ENCODE results near the gene SLCO2B1. TPM values are rescaled to one million over a fixed set of nuclear protein-coding genes. Genes with fewer than 3 reads are reported as not detected.

SLCO2B1 gene
- total RNA-seq, 1 experiment from 2014 or later, result 0.73 TPM

DNA sequence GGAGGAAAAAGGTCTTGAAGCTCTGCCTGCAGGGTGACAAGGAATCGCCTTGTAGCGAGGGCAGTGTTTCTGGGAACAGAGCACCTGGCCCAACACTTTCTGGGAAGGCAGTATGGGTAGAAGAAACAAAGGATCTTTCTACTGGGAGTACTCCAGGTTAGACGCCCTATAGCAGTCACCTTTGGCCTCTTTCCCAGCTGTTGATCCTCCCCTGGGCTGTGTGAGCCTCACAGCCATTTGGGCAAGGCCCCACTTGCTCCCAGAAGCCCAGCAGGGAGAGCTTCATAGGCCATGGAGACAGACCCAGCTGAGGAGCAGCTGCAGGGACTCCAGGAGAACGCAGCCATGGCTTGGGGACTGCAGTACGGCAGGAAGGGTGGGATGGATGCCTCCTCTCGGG is 1.2 kb downstream of the SLCO2B1 start:
- H3K27ac ChIP-seq, result no peak overlapping the region
- no peaks in the 10 kb centered on the region for H3K36me3 ChIP-seq
- H3K4me3 ChIP-seq, result no peak overlapping the region
- no peaks in the 10 kb centered on the region for H3K27me3 ChIP-seq
- peaks cover 54% of the 10 kb centered on the region for H3K4me1 ChIP-seq
- no peaks in the 10 kb centered on the region for H3K9me3 ChIP-seq (replicated peaks)
- peak; percentile 37 to 60 for DNase-seq

DNA sequence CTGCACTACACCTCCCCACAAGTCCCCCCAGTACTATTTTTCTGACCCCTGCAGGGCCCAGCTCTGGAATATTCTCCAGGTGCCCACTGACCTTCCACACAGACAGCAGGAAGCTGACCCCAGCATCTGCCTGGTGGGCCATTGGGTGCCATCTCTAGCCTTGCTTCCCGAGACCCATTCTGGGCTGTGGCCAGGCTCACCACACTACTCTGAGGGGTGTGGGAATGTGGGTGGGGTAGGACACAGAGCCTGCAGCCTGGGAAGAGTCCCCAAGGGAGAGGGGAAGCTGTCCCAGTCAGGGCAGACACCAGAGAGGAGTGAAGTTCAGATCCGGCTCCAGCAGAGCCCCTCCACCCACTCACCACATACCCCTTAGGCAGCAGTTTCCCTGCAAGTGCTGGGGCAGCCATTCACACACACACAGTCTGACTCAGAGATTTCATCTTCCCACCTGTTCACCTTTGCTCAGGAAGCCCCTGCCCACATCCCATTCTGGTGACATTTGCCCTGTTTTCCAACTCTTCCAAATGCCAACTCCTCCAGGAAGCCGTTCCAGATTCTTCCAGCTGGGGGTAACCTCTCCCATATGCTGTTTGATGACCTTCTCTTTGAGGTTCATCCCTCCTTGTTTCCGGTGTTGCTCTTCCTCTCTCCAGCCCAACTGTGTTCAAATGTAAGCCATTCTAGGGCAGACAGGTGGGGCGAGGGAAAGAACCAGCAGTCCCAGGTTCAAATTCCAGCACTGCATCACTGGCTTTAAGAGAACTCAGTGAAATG is 1.9 kb downstream of the SLCO2B1 start:
- H3K4me3 ChIP-seq, result no peak overlapping the region
- DNase-seq, result no peak
- H3K27ac ChIP-seq, result no peak overlapping the region
- no peaks in the 10 kb centered on the region for H3K9me3 ChIP-seq (replicated peaks)
- peaks cover 54% of the 10 kb centered on the region for H3K4me1 ChIP-seq
- H3K36me3 ChIP-seq, result no peaks in the 10 kb centered on the region
- no peaks in the 10 kb centered on the region for H3K27me3 ChIP-seq

DNA sequence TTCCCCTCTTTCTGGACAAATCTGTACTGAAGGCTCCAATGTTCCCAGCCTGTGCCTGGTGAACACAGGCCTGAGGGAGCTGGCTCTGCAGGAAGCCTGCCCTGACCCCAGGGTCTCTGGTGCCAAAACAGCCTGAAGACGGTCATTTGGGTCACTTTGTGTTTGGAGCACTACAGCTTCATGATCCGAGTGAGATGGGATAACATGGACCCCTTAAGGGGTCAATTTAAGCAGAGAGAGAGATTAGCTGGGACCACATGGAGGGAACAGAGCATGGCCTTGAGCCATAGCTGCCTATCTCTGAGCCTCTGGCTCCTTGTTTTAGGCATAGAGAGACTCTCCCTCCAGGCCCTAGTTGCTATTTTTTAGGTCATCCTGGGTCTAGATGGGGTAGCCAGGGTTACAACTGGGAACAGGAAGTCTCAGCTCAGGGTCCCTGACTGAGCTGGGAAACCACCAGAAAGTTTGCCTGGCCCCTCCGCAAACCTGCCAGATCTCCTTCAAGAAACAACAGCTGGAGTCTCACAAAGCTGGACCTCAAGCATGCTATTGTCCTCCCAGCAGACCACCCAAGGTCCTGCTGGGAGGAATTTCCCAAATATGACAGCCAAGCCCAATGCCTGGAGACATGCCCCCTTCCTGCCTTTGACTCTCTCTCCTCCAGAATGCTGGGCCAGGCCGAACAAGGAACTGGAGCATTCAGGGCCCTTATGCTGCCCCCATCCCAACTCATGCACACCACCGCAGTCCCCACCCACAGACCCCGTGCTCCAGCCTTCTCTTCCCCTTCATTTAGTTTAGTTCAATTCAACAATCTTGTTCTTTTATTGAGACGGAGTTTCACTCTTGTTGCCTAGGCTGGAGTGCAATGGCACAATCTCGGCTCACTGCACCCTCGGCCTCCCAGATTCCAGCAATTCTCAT is 4.0 kb downstream of the SLCO2B1 start:
- Histone ChIP-seq H3K9me3 (replicated peaks) (no peaks in the 10 kb centered on the region), H3K4me3 (no peak overlapping the region), H3K36me3 (no peaks in the 10 kb centered on the region), H3K4me1 (peaks cover 54% of the 10 kb centered on the region), H3K27ac (peak overlapping the region; percentile 95), H3K27me3 (no peaks in the 10 kb centered on the region)
- peak; percentile 88 to 93 for DNase-seq

DNA sequence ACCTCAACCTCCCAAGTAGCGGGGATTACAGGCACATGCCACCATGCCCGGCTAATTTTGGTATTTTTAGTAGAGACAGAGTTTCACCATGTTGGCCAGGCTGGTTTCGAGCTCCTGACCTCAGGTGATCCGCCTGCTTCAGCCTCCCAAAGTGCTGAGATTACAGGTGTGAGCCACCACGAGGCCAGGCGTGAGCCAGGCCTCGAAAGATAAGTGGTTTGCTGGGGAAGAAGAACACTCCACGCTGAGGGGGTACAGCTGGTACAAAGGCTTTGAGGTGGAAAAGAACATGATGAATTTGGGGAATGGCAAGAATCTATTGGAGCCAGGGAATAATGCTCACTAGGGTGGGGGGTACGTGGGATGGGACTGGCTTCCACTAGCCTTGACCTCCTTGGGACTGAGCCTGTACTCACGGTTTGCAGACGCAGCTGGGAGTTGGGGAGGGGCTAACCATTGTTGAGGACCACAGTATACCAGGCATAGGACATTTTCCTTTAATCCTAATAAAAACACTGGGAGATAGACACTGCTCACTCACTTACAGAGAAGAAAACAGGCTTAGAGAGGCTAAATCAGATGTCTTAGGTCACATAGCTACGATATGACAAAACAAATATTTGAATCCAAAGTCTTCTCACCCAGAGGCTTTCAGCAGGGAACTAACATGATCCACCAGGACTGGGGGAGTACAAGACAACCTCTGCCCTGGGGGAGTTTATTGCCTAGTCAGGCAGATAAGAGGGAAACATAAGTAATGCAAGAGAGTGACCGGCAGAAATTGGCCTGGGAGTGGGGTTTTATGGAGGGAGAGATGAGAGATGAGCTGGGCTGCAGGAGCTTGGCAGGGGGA is 4.9 kb downstream of the SLCO2B1 start:
- Histone ChIP-seq H3K27ac (peak overlapping the region; percentile 95), H3K4me3 (no peak overlapping the region), H3K27me3 (no peaks in the 10 kb centered on the region), H3K36me3 (no peaks in the 10 kb centered on the region), H3K4me1 (peaks cover 54% of the 10 kb centered on the region), H3K9me3 (replicated peaks) (no peaks in the 10 kb centered on the region)
- DNase-seq, result peak; percentile 52 to 54

DNA sequence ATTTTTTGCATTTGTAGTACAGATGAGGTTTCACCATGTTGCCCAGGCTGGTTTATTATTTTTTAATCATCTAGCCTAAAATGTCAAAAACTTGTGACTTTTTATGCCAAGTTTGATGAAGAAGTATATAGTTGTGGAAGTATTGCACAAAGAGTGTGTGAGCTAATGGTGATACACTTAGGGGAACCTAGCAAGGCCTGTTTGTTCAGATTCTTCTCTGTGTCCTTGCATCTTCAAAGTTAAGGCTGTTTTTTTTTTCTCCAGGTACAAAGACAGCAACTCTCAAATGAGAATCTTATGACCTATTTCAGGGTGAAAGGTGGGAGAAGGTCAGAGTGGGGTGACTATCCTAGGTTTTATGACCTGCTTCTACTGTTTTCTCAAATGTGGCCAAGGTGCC is 7.3 kb downstream of the SLCO2B1 start:
- DNase-seq, result no peak

DNA sequence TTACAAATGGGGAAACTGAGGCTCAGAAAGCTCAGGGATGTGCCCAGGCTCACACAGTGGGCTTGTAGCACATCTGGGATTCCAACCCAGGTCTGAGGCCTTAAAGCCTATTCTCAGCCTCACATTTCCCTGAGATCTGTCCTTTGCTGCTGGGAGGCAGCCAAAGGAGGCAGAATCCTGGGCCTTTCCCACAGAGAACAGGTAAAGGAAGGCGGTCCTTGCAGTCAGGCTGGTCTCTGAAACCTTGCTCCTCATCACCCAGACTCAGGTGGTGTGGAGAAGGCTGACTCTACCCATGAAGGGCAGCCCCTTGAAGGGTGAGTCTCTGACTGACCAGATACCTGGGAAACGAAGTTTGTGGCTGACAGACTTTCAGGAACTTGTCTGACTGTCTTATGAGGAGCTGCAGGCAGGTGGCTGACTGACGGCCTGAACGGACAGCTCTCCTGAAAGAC is 7.8 kb downstream of the SLCO2B1 start:
- Histone ChIP-seq H3K36me3 (no peaks in the 10 kb centered on the region), H3K4me1 (peaks cover 34% of the 10 kb centered on the region), H3K4me3 (no peak overlapping the region), H3K9me3 (replicated peaks) (no peaks in the 10 kb centered on the region), H3K27ac (no peak overlapping the region), H3K27me3 (no peaks in the 10 kb centered on the region)
- no peak for DNase-seq

More for the DNA sequence above, 7.3 kb downstream of the SLCO2B1 start:
- Histone ChIP-seq H3K4me1 (peaks cover 32% of the 10 kb centered on the region), H3K27ac (no peak overlapping the region), H3K9me3 (replicated peaks) (no peaks in the 10 kb centered on the region), H3K27me3 (no peaks in the 10 kb centered on the region), H3K36me3 (no peaks in the 10 kb centered on the region), H3K4me3 (no peak overlapping the region)

DNA sequence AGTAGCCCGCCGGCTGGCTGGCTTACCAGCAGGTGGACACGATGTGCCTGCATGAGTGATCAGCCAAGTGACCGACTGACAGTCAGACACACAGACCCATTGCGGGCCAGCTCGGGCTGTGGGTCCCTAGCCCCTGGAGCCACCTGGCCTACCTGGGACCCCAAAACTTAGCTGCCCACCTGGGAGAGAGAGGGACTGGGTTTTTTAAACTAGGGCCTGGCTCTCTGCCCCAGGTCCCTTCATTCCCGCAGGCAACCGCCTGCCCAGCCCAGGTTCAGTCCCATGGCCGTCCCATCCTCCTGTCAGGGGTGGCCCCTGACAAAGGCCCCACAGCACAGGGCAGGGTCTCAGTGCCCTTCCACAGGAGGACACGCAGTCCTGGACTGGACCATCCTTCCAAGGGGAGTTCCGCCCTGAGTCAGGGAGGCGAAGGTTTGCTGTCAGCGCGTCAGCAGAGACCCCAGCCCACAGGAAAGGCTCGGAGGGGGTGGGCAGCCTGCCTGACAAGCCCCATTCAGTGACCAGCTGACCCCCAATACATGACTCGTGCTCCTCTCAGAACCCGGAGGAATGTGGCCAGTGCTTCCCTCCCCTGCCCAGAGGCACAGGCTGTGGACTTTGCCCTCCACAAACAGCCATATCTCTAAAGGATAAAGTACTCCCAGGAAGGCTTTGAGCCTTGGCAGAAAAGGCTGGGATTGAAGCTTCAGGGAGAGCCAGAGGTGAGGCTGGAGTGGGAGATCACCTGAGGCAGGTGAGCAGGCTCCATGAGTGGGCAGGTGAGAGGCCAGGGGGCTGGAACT is 8.4 kb downstream of the SLCO2B1 start:
- no peak for DNase-seq
- peaks cover 30% of the 10 kb centered on the region for H3K4me1 ChIP-seq
- no peak overlapping the region for H3K27ac ChIP-seq

DNA sequence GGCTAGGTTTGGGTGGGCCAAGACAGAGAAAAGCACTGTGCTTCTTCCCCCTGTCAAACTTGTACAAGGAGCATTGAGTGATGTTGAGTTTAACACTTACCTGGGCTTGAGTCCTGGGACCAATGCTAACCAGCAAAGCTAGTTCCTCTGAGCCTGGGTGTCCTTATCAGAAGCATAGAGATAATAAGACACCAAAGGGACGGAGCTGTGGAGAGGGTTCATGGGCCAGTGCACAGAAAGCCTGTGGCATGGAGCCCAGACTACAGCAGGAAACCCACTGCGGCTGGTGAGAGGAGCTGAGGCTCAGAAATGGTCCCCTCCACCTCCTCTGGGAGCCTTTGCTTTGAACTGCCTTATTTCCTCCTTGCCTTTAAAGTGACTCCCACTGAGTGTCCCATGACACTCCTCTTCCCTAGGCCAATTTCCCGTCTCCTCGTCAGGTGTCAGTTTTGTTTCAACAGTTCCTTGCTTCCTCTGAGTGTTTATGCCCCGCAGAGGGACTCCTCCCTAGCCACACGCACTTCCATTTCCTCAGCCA is 9.4 kb downstream of the SLCO2B1 start:
- no peaks in the 10 kb centered on the region for H3K9me3 ChIP-seq (replicated peaks)
- peaks cover 30% of the 10 kb centered on the region for H3K4me1 ChIP-seq
- H3K27me3 ChIP-seq, result no peaks in the 10 kb centered on the region
- H3K4me3 ChIP-seq, result no peak overlapping the region
- DNase-seq, result no peak
- H3K36me3 ChIP-seq, result no peaks in the 10 kb centered on the region
- H3K27ac ChIP-seq, result no peak overlapping the region

More for the DNA sequence above, 8.4 kb downstream of the SLCO2B1 start:
- H3K4me3 ChIP-seq, result no peak overlapping the region
- no peaks in the 10 kb centered on the region for H3K27me3 ChIP-seq
- H3K36me3 ChIP-seq, result no peaks in the 10 kb centered on the region
- H3K9me3 ChIP-seq (replicated peaks), result no peaks in the 10 kb centered on the region

DNA sequence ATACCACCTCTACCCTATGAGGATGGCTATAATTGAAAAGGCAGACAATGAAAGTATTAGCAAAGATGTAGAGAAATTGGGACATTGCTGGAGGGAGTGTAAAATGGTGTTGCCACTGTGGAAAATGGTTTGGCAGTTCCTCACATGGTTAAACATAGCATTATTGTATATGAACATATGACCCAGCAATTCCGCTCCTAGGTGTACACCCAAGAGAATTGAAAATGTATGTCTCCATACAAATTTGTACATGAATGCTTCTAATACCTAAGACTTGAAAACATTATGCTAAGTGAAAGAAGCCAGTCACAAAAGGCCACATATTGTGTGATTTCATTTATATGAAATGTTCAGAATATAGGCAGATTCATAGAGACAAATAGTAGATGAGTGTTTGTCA is 10.0 kb downstream of the SLCO2B1 start:
- H3K27me3 ChIP-seq, result no peaks in the 10 kb centered on the region
- DNase-seq, result no peak
- H3K9me3 ChIP-seq (replicated peaks), result no peaks in the 10 kb centered on the region
- H3K36me3 ChIP-seq, result no peaks in the 10 kb centered on the region
- H3K4me3 ChIP-seq, result no peak overlapping the region
- no peak overlapping the region for H3K27ac ChIP-seq
- peaks cover 24% of the 10 kb centered on the region for H3K4me1 ChIP-seq

DNA sequence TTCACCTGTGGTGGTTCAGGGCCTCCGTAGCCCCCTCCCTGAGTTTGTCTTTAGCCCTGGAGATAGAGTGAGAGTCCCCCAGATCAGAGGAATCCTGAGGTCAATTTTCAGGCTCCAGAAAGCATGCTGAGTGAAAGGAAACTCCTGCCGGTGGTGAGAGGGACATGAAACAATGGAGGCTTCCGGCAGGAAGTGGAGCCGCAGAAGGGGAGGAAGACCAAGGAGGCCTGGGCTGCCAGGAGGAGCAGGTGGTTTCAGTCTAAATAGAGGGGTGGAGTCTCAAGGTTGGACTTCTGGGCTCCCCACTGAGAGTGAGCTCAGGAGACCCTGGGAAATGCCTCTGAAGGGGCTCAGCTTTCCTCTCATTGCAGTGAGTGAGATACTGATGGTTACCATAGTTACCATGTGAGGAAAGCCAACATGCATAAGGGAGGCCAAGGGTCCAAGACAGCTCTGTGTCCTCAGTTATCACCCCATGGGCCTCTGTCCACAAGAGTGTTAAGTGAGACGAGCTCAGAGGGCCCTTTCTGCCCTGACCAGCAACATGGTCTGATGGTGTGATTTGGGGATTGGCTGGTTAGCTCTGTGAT is 10.7 kb downstream of the SLCO2B1 start:
- no peak overlapping the region for H3K27ac ChIP-seq
- no peak for DNase-seq
- H3K4me1 ChIP-seq, result peaks cover 16% of the 10 kb centered on the region
- no peaks in the 10 kb centered on the region for H3K27me3 ChIP-seq
- no peaks in the 10 kb centered on the region for H3K9me3 ChIP-seq (replicated peaks)
- H3K36me3 ChIP-seq, result no peaks in the 10 kb centered on the region
- no peak overlapping the region for H3K4me3 ChIP-seq

DNA sequence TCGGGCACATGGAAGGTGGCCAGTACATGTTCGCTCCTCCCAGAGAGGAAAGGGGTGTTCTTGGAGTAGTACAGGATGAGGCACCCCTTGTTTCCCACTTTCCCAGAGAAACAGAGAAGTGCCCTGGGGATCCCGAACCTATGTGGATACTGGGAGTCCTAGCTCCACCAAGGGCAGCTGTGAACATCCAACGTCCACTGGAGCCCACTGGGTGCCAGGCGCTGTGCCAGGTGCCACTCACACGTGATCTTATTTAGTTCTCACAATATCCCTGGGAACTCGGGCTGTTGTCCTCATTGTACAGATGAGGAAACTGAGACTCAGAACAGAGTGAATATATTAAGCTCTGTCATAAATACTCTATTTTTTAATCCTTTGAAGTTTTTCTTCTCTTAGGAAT is 12.0 kb downstream of the SLCO2B1 start:
- Histone ChIP-seq H3K4me1 (peaks cover 12% of the 10 kb centered on the region), H3K9me3 (replicated peaks) (no peaks in the 10 kb centered on the region), H3K36me3 (no peaks in the 10 kb centered on the region), H3K4me3 (no peak overlapping the region), H3K27me3 (no peaks in the 10 kb centered on the region), H3K27ac (no peak overlapping the region; the same call in 1 of the 2 replicates)
- DNase-seq, result no peak

DNA sequence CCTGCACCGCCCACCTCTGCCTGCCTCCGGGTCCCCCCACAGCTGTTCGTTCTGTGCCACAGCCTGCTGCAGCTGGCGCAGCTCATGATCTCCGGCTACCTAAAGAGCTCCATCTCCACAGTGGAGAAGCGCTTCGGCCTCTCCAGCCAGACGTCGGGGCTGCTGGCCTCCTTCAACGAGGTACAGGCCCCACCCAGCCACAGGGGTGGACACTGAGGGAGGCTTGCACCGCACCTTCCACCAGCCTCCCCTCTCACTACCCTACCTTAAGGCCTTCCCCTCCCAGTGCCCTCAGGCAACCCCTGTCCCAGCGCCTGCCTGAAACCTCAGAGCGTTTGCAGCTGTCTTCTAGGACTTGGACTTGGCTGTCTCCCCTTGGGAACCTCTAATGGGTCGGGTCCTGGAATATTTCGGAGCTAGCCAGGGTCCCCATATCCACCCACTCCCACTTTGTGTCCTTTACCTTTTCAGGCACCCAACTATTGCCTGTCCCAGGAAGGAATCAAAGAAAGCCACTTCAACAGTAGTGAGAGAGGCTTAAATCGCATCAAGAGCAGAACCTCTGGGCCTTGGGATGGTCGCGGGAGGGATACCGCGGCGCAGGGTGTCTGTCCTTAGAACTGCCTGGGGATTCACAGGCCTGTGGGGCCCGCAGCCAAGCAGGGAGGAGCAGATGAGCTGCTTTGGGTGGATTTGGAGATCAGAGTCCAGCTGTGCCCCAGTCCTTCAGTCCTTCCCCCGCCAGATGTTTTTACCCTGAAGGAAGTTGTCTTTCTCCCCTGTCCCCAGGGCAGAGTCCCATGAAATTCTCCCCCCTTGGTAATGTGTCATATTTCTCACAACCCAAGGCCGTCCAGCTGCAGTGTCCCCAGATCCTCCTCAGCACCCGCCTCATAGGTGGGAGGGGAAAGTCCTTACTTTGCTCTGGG is 13.3 kb downstream of the SLCO2B1 start:
- Histone ChIP-seq H3K4me3 (peak overlapping the region; percentile 6), H3K9me3 (replicated peaks) (no peaks in the 10 kb centered on the region), H3K4me1 (peaks cover 12% of the 10 kb centered on the region), H3K27ac (peak overlapping the region; percentile 66), H3K36me3 (no peaks in the 10 kb centered on the region), H3K27me3 (no peaks in the 10 kb centered on the region)
- peak; percentile 84 to 86 for DNase-seq
